Stimulated activated effector memory CD8-positive, alpha-beta T cell treated with anti-CD3 and anti-CD28 coated beads, Interleukin-12 subunit alpha, Interleukin-12 subunit beta, amount 100 ng/mL, for 72 hours (primary cell): ENCODE data around the gene MAOA.

Source experiments
- ATAC-seq: fragments of 150-1000 bp; cut with Tn5 transposase; 2 replicates; pipeline ENCODE4 v1.10.0; 2021
- DNase-seq, 2 donors: peaks; one replicate each; pipeline ENCODE4 v3.0.0; 2021 to 2022; ENCODE audit warnings: low spot score in 2 of 2
- H3K27ac Mint-ChIP-seq: one replicate; pipeline ENCODE4 v1.8.0; 2022; ENCODE audit warnings: mild to moderate bottlenecking, mixed read lengths
- H3K36me3 Mint-ChIP-seq: one replicate; pipeline ENCODE4 v1.8.0; 2022; ENCODE audit warnings: mild to moderate bottlenecking, mixed read lengths
- H3K4me1 Mint-ChIP-seq: one replicate; pipeline ENCODE4 v1.8.0; 2022; ENCODE audit warnings: mixed read lengths
- H3K4me3 Mint-ChIP-seq: one replicate; pipeline ENCODE4 v1.8.0; 2022; ENCODE audit warnings: mild to moderate bottlenecking, mixed read lengths
- H3K9me3 Mint-ChIP-seq: one replicate; pipeline ENCODE4 v1.8.0; 2022; ENCODE audit warnings: mixed read lengths

Gene MAOA

DNA sequence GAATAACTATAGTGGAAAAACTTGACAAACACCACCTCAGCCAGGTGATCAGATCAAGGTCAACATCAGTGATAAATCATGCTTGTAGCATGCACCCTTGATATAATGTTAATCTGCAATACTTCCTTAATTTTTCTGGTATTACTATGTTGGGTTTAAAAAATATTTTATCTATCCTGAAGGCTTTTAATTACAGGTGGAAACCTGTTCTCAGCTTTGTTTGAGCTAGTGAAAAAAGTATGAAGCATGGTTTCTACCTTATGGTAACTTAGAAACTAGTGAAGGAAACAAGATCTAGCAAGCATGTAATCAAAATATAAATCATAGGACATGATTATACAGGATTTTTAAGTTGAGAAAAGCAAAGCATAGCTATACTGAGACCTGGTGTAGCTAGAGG lies 26.6 kb downstream of the MAOA start:
- no peaks in the 10 kb centered on the region for H3K4me1 Mint-ChIP-seq
- no peaks in the 10 kb centered on the region for H3K9me3 Mint-ChIP-seq
- H3K36me3 Mint-ChIP-seq = no peaks in the 10 kb centered on the region
- no peak for ATAC-seq
- no peak overlapping the region for H3K27ac Mint-ChIP-seq
- no peak for DNase-seq
- H3K4me3 Mint-ChIP-seq = no peak overlapping the region

DNA sequence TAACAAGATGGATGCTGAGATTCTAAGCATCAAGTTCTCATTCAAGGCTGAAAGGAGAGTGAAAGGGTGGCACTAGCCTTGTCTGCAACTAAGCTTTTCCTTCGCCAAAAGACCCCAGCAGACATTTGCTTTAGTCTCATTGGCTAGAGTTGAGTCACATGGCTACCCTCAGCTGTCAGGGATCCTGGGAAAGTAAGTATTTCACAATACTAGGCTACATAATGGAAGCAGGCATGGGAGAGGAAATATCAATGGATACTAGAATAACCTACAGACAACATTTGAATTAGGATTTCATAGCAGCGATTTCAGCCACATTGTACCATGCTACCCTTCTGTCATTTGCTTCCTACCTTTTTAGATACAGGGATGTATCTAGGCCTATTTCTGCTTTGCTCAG lies 29.1 kb downstream of the MAOA start:
- DNase-seq = no peak

DNA sequence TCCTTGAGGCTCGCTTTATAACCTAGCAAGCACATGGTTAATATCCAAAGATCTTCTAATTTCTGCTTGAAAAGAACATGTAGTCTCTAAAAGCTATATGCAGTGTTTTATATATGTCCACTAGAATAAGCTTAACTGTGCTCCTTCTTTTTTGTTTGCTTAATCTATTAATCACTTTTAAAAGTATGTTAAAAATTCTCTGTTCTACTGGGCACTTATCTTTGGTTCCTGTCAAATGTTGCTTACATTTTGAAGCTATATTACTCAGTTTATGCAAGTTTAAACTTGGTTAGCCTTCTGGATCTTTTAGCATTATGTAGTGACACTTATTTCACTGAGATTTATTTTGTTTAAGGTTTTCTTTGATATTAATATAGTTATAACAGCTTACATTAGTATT lies 32.5 kb downstream of the MAOA start:
- Mint-ChIP-seq H3K4me3 (no peak overlapping the region), H3K4me1 (no peaks in the 10 kb centered on the region), H3K27ac (no peak overlapping the region), H3K36me3 (no peaks in the 10 kb centered on the region), H3K9me3 (no peaks in the 10 kb centered on the region)
- ATAC-seq (no peak), DNase-seq (no peak)

More for the DNA sequence above, 29.1 kb downstream of the MAOA start:
- Mint-ChIP-seq H3K4me3 (no peak overlapping the region), H3K4me1 (no peaks in the 10 kb centered on the region), H3K9me3 (no peaks in the 10 kb centered on the region), H3K27ac (no peak overlapping the region), H3K36me3 (no peaks in the 10 kb centered on the region)
- no peak for ATAC-seq

DNA sequence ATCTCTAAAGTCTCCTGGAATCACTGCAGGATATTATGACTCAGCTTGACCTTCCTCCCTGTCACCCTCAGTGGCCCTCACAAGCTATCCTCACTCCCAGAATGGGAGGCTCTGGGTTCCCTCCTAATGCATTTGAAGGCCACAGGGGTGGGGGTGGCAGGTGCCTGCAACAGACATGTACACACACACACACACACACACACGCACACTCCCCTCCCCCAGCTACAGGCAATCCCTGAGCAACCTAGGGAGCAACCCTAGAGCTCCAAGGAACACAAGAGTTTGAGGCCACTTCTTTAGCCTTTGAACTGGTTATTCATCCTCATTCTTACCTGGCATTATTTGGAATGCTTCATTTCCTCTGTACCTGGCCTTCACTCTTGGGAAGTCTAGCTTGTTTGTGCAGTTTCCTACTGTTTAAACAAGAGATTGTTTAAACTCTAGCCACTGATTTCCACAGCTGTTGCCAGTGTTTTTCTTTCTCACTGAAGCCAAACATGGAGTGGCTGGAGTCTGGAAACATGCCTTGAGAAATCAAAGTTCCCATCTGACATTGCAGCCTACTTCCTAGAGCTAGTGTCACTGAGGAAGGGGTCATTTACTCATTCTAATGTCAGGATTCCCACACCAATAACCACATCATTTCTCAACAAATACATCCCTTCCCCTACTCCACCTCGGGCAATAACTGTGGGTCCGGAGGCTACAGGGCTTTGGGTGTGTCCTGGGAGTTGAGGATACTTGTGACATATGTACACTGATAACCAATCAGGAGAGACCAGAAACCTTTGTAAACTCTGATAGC lies 37.7 kb downstream of the MAOA start:
- Mint-ChIP-seq H3K4me3 (no peak overlapping the region), H3K9me3 (no peaks in the 10 kb centered on the region), H3K27ac (no peak overlapping the region), H3K4me1 (no peaks in the 10 kb centered on the region), H3K36me3 (no peaks in the 10 kb centered on the region)
- no peak for DNase-seq
- no peak for ATAC-seq

DNA sequence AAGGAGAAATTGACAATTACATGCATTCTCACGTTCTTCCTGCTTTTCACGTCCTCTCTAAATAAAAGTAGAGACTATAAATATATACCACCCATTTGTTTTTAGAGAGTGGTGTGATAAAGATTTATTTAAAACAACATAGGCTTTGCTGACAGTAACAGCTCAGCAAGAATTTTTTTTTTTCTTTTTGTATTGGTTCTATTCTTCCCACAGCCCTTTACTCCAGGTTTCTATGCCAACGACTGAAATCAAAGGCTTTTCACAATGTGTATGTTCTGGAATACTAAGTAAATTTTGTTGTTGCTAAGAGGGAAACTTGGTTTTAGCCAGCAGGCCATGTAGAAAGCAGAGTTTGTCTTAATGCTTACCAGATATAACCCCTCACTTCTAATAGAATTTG lies 43.4 kb downstream of the MAOA start:
- no peak for ATAC-seq

DNA sequence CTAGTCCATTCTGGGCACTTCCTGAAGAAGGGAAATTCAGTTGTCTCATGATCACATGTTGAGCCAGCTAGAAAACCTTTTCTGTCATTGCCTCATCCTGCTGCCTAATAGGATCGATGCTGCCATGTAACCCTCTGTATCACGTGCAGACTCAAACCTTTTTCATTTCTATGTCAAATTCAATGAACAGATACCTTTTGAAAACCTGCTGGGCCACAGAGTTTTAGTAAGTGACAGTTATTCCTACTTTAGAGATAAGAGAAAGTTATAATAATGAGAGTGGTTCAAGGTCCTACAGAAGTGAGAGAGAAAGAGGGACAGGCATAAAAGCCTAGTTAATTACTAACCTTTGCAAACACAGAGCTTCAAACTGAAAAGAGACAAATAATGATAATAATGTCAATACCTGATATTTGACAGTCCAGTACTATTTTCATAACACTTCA lies 46.0 kb downstream of the MAOA start:
- Mint-ChIP-seq H3K9me3 (no peaks in the 10 kb centered on the region), H3K27ac (no peak overlapping the region), H3K4me3 (no peak overlapping the region), H3K4me1 (no peaks in the 10 kb centered on the region), H3K36me3 (no peaks in the 10 kb centered on the region)
- no peak for DNase-seq
- ATAC-seq = no peak

More for the DNA sequence above, 43.4 kb downstream of the MAOA start:
- H3K27ac Mint-ChIP-seq = no peak overlapping the region
- no peaks in the 10 kb centered on the region for H3K36me3 Mint-ChIP-seq
- H3K4me1 Mint-ChIP-seq = no peaks in the 10 kb centered on the region
- no peaks in the 10 kb centered on the region for H3K9me3 Mint-ChIP-seq
- no peak overlapping the region for H3K4me3 Mint-ChIP-seq
- no peak for DNase-seq

DNA sequence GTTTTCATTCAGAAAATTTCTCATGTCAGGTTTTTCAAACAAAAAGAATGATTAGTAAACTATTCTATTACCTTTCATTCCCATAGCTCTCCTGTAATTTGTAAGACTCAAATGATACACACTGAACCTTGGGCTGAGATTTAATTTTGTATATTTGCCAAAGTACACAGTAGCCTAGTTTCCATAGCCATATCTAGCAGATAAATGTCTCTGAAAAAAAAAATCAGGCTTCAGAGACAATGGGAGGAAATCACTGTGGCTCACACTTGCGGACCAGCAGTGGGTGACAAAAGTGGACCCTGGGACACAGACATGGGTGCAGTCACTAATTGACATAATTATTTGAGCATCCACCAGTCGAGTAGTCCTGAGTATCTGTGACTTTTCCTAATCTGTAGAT lies 46.6 kb downstream of the MAOA start:
- H3K36me3 Mint-ChIP-seq = no peaks in the 10 kb centered on the region
- DNase-seq = no peak
- no peaks in the 10 kb centered on the region for H3K4me1 Mint-ChIP-seq
- no peaks in the 10 kb centered on the region for H3K9me3 Mint-ChIP-seq
- no peak overlapping the region for H3K27ac Mint-ChIP-seq
- ATAC-seq = no peak
- H3K4me3 Mint-ChIP-seq = no peak overlapping the region

DNA sequence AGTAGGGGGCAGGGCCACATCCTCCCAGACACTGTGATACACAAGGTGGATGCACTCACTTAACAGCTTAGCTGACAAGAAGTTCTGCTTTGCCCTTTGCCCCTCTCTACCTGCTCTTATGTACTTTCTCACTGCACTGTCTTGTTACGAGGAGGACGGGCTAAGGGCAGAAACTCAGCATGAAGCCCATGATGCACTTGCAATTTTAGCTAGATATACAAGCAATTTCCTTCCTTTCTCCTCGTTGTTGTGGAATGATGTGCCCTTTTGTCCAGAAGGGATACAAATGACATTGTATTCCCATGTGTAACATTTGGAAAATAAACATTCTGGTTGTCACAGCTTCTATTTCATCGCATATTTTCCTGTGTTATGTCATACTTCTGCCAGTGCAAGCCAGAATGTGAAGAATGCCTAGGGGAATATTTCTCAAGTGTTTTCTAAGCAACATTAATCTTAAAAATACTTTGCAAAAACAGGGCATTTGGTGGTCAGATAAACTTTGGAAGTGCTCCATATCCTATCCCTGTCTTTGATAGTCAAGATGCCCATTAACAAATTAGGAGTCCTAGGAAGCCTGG lies 47.2 kb downstream of the MAOA start:
- ATAC-seq = no peak
- no peak for DNase-seq
- no peaks in the 10 kb centered on the region for H3K9me3 Mint-ChIP-seq
- H3K27ac Mint-ChIP-seq = no peak overlapping the region
- H3K4me3 Mint-ChIP-seq = no peak overlapping the region
- no peaks in the 10 kb centered on the region for H3K4me1 Mint-ChIP-seq
- H3K36me3 Mint-ChIP-seq = no peaks in the 10 kb centered on the region

DNA sequence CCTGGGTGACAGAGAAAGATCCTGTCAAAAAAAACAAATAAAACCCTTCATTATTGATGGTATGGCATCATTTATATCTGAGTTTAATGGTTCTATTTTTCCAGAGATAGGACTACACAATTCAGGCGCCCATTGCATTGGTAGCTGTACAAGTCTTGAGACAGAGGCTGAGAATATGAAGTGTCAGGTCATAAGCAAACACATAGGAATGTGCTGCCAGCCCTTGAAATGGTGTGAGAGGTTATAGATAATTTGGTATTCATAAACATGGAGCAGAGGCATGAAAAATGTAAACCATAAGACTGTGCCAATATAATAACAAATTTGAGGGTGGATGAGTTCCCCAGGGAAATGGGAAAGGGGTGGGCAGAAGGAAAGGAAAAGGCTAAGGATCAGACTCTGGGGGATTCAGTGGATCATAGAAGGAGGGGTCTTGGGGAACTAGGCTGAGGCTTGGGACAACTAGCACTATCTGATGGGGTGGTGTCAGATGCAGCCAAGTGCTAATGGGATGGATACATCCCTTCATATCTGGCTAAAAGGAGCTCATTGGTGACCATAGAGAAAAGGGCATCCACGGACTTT lies 50.8 kb downstream of the MAOA start:
- DNase-seq (no peak), ATAC-seq (no peak)
- no peaks in the 10 kb centered on the region for H3K36me3 Mint-ChIP-seq
- no peaks in the 10 kb centered on the region for H3K9me3 Mint-ChIP-seq
- no peaks in the 10 kb centered on the region for H3K4me1 Mint-ChIP-seq
- no peak overlapping the region for H3K4me3 Mint-ChIP-seq
- no peak overlapping the region for H3K27ac Mint-ChIP-seq

DNA sequence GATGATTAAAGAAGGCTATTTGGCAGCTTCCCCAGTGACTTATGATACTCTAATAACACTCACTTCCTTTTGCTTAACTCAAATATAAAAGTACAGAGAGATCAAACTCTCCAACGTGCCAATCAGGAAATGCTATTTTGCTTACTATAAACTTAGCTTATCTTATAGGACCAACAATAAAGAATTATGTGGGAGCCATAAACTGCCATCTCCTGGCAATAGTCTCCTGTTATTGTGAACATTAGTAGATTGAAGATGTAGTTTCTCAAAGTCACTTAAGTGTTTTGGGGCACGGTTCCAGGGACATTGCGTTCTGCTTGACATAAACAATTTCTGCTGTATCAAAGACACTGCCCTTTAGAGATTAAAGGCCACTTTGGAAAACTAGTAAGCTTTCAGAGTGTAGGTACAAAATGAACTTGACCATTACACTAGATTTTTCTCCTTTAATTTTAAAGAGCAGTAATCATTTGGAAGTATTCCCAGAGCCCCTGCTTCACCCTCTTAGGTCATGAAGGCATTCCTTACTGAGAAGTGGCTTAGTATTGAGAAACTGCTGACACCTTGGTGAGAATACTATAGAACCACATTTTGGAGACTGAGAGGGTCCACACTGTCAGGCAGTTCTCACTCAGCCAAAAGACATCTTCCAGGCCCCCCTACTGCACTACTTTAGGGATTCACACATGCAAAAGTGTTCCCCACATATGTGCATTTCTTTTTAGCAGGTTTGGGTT lies 51.9 kb downstream of the MAOA start:
- no peaks in the 10 kb centered on the region for H3K36me3 Mint-ChIP-seq
- no peaks in the 10 kb centered on the region for H3K4me1 Mint-ChIP-seq
- no peak for DNase-seq
- ATAC-seq = no peak
- H3K9me3 Mint-ChIP-seq = no peaks in the 10 kb centered on the region
- no peak overlapping the region for H3K27ac Mint-ChIP-seq
- no peak overlapping the region for H3K4me3 Mint-ChIP-seq

DNA sequence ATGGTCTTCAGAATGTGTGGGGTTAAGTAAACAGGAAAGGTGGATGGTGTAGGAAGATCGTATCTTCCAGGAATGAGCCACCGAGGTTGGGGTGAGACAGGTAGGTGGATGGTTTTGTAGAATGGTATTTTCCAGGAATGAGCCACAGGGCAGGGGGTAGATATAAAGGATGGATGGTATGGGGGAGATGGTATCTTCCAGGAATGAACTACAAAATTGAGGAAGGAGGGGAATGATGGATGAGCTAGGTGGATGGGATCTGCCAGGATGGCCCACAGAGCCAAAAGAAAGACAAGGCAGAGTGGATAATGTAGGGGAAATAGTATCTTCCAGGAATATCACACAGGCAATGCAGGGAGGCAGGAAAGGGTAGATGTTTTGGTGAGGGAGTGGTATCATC lies 60.0 kb downstream of the MAOA start:
- H3K4me1 Mint-ChIP-seq = no peaks in the 10 kb centered on the region
- no peaks in the 10 kb centered on the region for H3K36me3 Mint-ChIP-seq
- H3K27ac Mint-ChIP-seq = no peak overlapping the region
- no peak for DNase-seq
- no peak for ATAC-seq
- no peak overlapping the region for H3K4me3 Mint-ChIP-seq
- no peaks in the 10 kb centered on the region for H3K9me3 Mint-ChIP-seq

DNA sequence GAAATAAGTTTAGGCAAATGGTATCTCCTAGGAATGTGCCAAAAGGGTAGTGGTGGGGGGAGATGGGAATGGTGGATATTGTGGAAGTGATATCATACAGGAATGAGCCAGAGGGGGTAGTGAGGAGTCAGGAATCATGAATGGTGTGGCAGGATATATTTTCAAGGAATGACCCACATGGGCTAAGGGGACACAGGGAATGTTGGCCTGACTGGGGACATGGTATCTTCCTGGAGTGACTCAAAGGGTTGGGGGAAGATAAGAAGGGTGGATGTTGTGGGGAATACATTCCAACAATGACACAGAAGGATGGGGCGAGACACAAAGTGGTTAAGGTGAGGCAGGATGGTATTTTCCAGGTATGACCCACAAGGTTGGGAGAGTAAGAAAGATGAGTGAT lies 60.6 kb downstream of the MAOA start:
- H3K9me3 Mint-ChIP-seq = no peaks in the 10 kb centered on the region
- no peak overlapping the region for H3K27ac Mint-ChIP-seq
- ATAC-seq (no peak), DNase-seq (no peak)
- H3K4me3 Mint-ChIP-seq = no peak overlapping the region
- H3K4me1 Mint-ChIP-seq = no peaks in the 10 kb centered on the region
- no peaks in the 10 kb centered on the region for H3K36me3 Mint-ChIP-seq

DNA sequence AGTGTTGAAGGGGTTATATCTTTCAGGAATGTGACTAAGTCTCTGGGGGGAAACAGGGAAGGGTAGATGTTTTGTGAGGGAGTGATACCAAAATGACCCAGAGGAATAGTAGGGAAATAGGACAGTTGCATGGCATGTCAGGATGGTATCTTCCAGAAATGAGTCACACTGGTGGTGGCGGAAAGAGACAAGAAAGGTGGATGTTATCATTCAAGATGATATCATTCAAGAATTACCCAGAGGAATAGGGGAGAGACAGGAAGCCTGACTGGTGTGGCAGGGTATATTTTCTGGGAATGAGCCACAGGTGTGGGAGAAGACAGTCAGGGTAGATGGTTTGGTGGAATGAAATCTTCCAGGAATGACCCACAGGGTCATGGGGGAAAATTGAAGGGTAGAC lies 61.1 kb downstream of the MAOA start:
- ATAC-seq = no peak
- Mint-ChIP-seq H3K4me1 (no peaks in the 10 kb centered on the region), H3K4me3 (no peak overlapping the region), H3K27ac (no peak overlapping the region), H3K36me3 (no peaks in the 10 kb centered on the region), H3K9me3 (no peaks in the 10 kb centered on the region)
- DNase-seq = no peak

DNA sequence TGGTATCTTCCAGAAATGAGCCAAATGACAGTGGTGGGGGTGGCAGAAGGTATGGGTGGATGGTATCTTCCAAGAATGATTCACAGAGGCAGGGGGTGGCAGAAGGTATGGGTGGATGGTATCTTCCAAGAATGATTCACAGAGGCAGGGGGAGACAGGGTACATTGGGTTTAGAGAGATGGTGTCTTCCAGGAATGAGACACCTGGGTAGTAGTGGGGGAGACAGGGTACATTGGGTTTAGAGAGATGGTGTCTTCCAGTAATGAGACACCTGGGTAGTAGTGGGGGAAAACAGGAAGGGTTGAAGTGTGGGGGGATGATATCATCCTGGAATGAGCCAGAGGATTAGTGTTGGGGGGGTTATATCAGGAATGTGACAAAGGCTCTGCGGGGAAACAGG lies 62.0 kb downstream of the MAOA start:
- no peaks in the 10 kb centered on the region for H3K9me3 Mint-ChIP-seq
- H3K4me1 Mint-ChIP-seq = no peaks in the 10 kb centered on the region
- H3K36me3 Mint-ChIP-seq = no peaks in the 10 kb centered on the region
- no peak overlapping the region for H3K27ac Mint-ChIP-seq
- DNase-seq = no peak
- no peak overlapping the region for H3K4me3 Mint-ChIP-seq
- peak; percentile 47 for ATAC-seq

DNA sequence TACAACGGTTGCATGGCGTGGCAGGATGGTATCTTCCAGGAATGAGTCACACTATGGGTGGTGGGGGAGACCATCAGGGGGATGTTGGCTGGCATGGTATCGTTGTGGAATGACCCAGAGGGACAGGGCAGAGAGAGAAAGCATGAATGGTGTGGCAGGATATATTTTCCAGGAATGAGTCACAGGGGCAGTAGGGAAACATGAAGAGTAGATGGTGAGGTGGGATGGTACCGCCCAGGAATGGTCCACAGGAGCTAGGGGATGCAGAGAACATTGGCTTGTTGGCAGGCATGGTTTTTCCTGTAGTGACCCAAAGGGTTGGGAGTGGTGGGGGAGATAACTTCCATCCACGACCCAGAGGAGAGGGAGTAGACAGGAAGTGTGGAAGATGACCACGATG lies 62.4 kb downstream of the MAOA start:
- no peak overlapping the region for H3K4me3 Mint-ChIP-seq
- no peaks in the 10 kb centered on the region for H3K9me3 Mint-ChIP-seq
- no peaks in the 10 kb centered on the region for H3K4me1 Mint-ChIP-seq
- no peak overlapping the region for H3K27ac Mint-ChIP-seq
- DNase-seq = no peak
- no peak for ATAC-seq
- no peaks in the 10 kb centered on the region for H3K36me3 Mint-ChIP-seq

DNA sequence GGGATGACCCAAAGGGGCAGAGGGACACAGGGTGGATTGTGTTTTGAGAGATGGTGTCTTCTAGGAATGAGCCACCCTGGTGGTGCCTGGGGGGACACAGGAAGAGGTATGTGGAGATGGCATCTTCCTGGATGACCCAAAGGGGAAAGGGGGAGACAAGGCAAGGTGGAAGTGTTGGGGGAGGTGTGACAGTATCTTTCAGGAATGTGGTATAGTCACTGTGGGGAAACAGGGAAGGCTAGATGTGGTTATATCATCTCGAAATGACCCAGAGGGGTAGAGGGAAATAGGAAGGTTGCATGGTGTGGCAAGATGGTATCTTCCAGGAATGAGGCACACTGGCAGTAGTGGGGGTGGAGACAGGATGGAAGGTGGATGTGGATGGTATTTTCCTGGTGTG lies 62.9 kb downstream of the MAOA start:
- no peak for DNase-seq
- no peak for ATAC-seq
- no peak overlapping the region for H3K4me3 Mint-ChIP-seq
- no peaks in the 10 kb centered on the region for H3K36me3 Mint-ChIP-seq
- no peaks in the 10 kb centered on the region for H3K9me3 Mint-ChIP-seq
- no peaks in the 10 kb centered on the region for H3K4me1 Mint-ChIP-seq
- H3K27ac Mint-ChIP-seq = no peak overlapping the region
